HG02970 (cell line): ENCODE data around the gene AK1.
"Not testable (repeated sequence)": the region's sequence is repeated elsewhere in the genome, so short reads cannot be mapped to it uniquely, and the experiment has no call there.

ENCODE experiments used
- ATAC-seq: cut with Tn5 transposase; IDR thresholded peaks from one replicate; pipeline ENCODE4 v1.9.1; 2021; ENCODE audit warnings: mild to moderate bottlenecking, moderate library complexity, moderate number of reproducible peaks; ENCODE audit not compliant: unreplicated experiment, low FRiP score

Gene AK1

DNA sequence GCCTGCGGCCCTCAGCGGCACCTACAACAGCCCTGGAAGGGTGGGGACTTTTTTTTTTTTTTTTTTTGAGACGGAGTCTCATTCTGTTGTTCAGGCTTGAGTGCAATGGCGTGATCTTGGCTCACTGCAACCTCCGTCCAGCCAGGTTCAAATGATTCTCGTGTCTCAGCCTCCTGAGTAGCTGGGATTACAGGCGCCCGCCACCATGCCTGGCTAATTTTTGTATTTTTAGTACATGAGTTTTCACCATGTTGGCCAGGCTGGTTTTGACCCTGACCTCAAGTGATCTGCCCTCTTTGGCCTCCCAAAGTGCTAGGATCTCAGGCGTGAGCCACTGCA lies 7.4 kb downstream of the AK1 start:
- not testable (repeated sequence) for ATAC-seq

DNA sequence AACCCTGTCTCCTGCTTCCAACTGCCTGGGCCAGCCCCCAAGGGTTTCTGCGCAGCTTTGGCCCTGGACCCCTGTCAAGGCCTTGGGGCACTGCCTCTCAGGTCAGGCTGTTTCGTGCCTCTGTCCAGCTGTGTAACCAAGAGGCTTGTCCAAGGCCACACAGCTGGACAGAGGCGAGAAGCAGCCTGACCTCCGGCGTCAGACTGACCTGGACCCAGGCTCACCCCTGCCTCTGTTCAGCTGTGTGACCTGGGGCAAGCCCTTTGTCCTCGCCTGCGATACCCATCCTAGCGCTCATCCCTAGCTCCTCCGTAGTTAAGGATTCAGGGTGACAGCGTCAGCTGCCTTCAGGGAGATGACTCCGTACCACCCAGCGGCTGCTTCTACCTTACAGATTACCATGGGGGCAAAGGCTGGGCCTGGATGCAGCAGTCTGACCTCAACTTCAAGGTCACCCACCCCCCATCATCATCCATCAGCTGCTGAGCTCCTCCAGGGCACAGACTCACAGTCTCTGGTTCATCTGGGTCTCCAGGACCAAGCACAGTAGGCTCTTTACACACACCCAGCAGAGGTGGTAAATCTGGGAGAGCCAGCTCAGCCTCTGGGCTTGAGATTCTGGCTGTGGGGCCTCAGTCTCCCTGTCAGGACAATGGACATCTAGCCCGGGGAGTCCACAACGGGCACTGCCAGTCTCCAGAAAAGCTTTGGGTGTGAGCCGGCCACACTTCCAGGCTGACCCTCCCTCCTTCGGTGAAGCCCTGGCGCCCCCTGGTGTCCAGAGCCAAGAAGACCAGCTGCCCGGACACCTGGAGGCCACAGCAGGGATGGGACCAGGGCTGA lies 7.9 kb downstream of the AK1 start:
- ATAC-seq: no peak

DNA sequence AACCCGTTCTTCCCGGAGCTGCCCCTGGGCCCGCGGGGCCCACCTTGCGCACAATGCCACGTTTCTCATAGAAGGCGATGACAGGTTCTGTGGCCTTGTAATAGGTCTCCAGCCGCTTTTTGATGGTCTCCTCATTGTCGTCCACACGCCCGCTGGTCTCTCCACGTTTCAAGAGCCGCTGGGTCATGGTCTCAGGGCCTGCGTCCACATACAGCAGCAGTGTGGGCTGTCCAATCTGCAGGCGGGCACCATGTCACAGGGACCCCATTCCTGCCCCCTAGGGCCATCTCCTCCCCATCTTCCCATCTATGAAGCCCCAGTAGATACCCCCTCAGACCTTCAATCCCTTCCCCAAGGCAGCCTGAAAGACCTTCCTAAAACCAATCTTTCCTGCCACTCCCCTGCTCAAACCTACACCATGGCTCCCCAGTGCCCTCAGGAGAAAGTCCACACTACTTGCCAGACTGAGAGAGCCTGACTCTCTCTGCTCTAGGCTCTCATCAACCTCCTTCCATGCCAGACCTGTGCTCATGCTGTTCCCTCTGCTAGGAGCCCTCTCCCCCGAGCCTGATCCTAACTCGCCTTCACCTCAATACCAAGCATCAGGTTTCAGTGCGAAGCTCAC lies 9.1 kb downstream of the AK1 start:
- no peak for ATAC-seq

DNA sequence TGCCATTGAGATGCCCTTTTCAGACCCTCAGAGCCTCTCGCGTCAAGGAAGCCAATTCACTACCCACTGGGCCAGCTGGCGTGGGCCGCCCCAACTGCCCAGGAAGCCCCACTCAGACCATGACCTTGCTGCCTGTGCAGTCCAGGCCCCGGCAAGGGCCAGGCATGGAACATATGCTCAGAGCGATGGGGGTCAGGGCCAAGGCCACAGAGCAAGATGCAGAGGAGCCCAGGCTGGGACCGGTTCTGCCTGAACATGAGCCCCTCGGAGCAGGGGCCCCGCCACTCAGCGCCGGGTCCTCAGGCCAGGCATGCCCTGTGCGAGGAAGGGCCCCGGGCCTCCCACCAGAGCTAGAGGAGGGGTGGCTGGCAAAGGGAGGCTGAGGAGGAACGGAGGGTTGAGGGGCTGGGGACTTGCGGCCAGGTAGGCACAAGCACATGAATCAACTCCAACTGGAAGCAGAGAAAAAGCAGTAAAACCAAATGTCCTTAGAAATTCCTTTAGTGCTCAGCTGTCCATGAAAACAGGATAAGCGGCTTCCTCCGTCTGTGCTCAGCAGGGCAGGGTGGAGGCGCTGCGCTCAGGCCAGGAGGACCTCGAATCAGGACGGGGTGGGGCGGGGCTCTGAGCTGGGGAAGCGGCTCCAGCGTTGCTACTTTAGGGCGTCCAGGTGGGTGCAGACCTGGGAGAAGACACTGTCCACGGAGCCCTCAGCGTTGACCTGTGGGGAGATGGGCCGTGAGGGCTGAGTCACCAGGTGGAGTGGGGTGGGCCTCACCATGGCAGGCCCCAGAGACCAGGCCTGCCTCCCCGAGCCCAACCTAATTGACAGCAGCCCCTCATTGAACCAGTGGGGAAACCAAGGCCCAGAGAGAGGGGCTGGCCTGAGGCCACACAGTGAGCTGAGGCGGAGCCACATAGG lies 9.9 kb downstream of the AK1 start:
- ATAC-seq: no peak

DNA sequence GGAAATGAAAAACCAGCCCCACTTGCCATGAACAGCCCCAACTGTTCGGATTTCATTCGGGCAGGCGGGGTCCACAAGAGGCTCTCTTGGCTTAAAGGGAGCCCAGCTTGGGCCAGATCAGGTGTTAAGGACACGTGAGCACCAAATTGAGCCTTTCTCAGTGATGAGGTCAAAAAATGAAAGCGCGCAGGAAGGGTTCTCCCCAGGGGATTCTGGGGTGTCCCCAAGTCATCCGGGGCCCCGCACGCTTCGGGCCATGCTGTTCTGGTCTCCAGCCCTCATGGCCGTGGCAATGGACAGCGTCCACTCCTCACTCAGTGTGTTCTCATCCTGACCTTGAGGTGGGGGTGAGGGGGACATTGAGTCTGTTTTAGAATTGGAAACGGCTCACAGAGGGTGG lies 10.9 kb downstream of the AK1 start:
- ATAC-seq: no peak

DNA sequence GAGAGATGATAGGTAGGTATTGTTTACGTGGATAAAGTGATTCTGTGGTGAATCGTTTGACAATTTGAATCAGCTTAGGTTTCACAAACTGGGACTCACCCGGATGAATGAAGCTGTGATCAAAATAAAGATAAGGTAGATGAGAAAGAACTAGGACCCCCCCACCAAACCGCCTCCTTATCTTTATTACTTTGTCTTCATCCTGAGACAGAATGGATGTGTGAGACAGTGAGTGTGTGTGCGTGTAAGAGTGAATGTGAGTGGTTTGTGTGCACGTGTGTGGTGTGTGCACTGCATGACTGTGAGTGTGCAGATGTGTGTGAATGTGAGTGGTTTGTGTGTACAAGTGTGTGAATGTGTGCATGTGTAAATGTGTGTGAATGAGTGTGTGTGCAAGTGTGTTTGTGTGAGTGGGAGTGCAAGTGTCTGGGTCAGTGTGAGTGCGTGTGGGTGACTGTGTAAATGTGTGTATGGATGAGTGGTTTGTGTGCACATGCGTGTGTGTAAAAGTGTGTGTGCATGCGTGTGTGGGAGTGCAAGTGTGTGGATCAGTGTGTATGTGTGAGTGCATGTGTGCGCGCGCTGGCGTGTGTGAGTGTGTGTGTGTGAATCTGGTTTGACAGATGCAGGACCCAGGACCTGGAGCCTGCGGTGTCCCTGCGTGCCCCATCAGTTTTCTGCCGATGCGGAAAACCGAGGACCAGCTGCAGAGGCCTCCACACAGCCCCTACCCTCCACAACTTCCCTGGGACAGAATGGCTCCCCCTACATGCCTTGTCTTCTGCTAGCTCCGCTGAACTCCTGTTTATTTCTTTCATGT lies 11.6 kb downstream of the AK1 start:
- no peak for ATAC-seq

DNA sequence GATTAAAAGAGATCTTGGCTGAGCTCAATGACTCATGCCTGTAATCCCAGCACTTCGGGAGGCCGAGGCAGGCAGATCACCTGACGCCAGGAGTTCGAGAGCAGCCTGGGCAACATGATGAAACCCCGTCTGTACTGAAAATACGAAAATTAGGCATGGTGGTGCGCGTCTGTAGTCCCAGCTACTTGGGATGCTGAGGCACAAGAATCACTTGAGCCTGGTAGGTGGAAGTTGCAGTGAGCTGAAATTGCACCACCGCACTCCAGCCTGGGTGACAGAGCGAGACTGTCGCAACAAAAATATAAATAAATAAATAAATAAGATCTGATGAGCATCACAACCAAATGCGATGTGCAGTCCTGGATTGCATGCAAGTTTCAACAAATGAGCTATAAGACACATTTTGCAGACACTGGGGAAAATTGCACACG lies 14.3 kb downstream of the AK1 start:
- ATAC-seq: no peak

DNA sequence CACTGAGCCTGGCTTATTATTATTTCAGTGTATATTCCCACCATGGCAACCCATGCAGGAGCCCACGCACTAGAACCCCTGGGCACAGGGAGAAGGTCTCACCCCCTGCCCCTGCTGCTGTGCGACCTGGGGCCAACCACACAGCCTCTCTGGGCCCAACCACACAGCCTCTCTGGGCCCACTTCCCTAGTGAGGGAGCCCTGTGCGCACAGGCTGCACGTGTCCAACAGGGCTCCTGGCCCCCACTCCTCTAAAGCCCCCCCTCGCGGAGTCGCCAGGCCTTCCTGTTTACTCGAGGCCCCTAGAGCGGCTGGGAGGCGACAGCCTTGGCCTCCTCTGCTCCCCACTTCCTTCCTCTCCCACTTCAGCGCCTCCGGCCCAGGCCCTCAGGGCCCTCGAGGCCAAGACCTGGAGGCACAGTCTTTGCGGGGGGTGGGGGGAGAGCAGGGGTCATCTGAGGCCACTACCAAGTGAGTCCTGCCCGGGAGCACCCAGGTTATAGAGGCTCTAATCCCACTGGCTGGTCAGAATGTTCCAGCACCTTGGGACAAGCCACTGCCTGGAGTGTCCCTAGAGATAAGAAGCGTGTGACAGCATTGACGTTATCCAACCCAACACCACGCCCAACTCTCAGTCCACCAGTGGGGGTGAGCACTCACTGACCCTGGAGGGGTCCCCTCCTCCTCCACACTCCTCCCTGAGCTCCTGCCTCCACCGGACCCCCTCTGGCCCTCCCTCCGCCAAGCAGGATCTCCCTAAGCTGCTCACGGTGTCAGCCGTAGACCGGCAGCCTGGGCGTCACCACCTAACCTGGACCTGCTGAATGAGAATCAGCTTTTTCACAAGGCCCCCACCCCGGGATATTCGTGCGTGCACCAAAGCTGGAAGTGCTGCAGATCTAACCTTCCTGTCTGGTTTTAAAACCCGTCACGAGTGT lies 15.1 kb downstream of the AK1 start:
- ATAC-seq: no peak

DNA sequence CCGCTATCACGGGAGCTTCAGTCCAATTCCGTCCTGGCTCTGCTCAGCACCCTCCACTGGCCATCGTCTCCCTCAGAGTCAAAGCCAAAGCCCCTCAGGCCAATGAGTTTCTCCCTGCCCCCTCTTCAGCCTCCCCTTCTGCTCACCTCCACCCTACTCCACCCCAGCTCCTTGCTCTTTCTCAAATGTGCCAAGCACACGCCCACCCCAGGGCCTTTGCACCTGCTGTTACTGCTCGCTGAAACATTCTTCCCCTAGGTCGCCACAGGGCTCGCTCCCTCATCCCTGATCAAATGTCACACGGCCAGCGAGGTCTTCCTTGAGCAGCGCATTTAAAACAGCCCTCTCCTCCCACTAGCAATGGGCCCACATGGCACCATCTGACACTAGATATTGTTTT lies 16.7 kb downstream of the AK1 start:
- ATAC-seq: no peak

DNA sequence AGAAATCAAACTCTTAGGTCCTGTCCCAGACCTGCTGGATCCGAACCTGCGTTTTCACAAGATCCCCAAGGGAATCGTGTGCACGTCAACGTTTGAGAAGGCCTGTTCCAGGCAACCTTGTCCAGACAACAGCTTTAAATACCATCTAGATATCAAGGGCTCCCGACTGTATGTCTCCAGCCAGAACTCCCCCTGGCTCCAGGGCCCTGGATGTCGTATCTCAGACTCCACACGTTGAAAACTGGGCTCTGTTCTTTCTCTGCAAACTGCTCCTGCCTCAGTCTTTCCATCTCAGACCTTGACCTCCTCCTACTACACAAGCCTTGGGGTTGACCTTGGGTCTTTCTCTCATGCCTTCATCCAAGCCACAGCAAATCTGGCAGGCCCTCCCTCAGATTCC lies 17.2 kb downstream of the AK1 start:
- no peak for ATAC-seq

DNA sequence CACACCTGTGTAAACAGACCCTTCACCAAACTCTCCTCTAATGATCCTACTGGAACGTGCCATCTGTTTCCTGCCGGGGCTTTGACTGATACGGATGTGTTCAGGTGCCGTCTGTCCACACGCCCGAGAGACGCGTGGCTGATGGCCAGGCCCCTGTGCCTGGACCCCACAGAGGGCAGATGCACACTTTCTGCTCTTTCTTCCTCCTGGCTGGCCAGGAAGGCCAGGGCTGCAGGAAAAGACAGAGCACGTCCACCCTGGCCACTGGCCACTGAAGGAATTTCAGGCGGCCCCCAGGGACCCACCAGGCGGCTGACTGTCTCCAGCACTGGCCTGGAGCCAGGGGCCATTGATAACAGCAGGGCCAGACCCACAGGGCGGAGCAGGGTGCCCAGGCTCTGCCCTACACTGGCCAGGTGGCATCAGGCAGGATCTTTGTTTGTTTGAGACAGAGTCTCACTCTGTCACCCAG lies 19.4 kb downstream of the AK1 start:
- no peak for ATAC-seq

DNA sequence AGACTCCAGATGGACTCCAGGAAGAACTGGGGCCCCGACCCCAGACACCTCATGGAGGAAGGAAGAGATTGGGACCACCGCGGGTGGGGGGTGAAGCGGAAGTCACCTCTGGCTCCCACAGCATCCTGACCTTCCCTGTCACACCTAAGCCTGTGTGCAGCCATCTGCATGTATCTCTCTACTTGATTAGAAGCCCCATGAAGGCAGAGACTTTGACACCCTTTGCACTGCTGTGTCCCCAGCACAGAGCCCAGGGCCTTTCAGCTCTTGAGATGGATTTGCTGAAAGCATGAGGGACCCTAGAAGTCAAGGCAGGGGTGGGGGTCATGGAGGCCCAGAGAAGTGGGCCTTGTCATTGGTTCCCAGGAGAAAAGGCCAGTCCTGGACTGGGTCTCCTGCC lies 20.2 kb downstream of the AK1 start:
- no peak for ATAC-seq

DNA sequence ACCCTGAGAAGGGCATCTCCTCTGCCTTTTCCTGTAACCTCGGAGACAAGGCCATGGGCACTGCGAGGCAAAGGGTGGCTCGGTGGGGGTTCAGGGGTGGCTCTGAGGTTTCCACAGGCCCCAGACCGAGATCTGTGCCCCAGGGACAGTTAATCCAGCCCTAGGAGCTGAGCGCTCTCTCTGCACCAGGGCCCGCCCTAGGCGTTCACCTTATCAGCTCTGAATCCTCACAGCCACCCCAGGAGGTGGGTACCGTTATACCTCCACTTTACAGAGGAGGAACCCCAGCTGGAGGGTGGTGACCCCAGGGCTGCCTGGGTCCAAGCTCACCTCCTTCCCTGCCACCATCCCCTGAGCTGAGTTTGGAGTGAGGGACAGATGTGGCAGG lies 20.8 kb downstream of the AK1 start:
- ATAC-seq: no peak

DNA sequence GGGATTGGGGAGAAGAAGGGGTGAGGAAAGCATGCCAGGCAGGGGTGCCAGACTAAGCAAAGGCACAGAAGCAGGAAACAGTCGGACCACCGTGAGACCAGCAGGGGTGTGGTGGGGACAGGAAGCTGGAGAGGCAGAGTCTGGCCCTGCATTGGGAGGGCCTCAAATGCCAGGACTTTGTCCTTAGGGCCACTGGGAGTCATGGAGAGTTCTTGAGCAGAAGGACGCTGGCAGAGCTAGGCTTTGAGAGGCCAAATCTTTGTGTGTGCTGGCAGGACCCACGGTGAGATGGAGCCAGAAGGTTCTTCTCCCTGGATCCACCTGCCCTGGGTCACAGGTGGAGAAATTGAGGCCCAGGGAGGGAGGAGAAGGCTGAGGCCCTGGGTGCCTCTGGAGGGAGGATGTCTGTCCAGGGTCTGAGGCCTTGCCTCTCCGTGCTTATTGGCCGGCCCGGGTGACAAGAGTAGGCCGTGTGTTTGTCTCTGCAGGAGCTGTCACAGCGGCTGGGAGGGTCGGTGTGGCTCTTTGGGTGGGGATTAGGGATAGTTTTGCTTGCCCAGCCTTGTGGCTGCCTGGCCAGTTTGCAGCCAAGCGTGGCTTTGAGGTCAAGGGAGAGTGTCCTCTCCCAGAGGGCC lies 21.3 kb downstream of the AK1 start:
- no peak for ATAC-seq

DNA sequence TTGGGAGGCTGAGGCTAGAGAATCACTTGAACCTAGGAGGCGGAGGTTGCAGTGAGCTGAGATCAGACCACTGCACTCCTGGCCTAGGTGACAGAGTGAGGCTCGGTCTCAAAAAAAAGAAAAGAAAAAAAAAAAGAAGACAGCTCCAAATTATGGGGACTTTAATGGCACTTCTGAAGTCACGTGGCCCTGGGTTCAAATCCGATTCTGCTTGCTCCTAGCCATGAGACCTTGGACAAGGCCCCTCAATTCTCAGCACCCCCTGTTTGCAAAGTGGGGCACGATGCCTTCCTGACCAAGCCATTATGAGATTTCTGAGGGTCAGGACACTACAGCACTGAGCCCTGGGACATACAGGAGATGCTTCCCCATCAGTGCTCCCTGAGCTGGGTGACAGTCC lies 22.0 kb downstream of the AK1 start:
- no peak for ATAC-seq

DNA sequence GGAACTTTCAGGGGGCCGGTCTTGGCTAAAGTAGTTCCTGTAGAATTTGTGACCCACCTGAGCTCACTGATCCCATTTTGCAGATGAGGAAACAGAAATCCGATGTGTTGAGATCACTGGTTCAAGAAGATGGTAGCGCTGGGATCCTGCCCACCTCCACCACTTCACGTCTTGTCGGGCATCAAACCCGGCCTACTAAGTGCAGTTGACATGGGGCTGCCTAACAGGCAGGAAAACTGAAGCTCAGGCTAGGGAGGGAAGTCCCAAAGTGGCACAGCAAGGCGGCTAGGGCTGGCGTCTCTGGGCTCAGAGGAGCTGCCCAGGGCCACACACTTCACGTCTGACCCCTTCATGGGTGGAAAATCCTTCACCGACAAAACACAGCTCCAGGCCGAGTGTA lies 22.5 kb downstream of the AK1 start:
- no peak for ATAC-seq

DNA sequence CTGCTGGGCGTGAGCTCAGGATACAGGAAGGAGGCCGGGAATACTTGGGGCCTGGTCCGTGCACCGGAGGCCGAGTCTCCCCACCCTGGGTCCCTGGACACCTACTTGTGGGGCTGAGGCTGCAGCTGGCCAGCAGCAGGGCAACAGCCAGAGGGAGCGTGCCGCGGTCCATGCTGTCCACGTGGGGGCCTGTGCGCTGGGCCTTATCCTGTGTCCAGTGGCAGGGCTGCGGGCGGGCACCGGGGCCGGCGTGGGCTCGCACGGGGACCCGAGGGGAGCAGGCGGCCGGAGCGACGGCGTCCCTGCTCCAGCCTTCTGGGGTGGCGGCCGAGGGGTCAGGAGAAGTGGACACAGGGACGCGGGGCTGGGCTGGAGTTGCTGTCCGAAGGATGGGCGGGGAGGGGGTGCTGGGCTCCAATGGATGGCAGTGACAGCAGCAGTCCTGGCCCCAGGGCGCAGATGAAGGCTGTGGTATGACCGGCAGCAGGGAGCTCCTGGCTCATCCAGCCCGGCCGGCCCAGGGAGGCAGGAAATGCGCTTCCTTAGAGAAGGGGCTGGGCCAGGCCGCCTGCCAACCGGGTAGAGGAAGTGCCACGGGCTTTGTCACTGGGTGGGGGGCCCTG lies 23.2 kb downstream of the AK1 start, which contains the start of gene ENG:
Gene ENG (minus strand): TSS at position 475 of the 623 bp plus-strand sequence. CDS start 303 bp downstream, at position 172.
- no peak for ATAC-seq
